GM12874 (cell line): ENCODE measurements around the gene GET4.

Source experiments
- CTCF ChIP-seq: IDR thresholded peaks from 2 replicates; pipeline ENCODE4 v1.5.1; 2011; ENCODE audit warnings: low read depth, mild to moderate bottlenecking, control low read depth, low read length, moderate library complexity; ENCODE audit not compliant: insufficient read depth

Gene GET4

GRCh38 chr7:914521-915194 lies 38.3 kb downstream of the GET4 start:
- TF ChIP-seq CTCF = no peak

GRCh38 chr7:915291-916218 lies 39.2 kb downstream of the GET4 start:
- TF ChIP-seq CTCF = no peak

GRCh38 chr7:916291-916941 lies 40.1 kb downstream of the GET4 start:
- TF ChIP-seq CTCF = no peak

GRCh38 chr7:917255-918117 lies 41.1 kb downstream of the GET4 start:
- no peak for TF ChIP-seq CTCF

- TF ChIP-seq CTCF = no peak
These were observed 41.7 kb downstream of the GET4 start for GRCh38 chr7:918118-918425.

- no peak for TF ChIP-seq CTCF
These were observed 42.2 kb downstream of the GET4 start for GRCh38 chr7:918441-919113.

- TF ChIP-seq CTCF = no peak
These were observed 42.7 kb downstream of the GET4 start for GRCh38 chr7:919114-919442.
